Type B pancreatic cell (in vitro differentiated cells): ENCODE measurements around the gene ITFG1. TPM values are rescaled to one million over a fixed set of nuclear protein-coding genes. Genes with fewer than 3 reads are reported as not detected.
"Not testable (repeated sequence)": the region's sequence is repeated elsewhere in the genome, so short reads cannot be mapped to it uniquely, and the experiment has no call there.

Source experiments
- DNase-seq: peaks from one replicate; pipeline ENCODE4 v3.0.0; 2021; ENCODE audit warnings: mixed read lengths; ENCODE audit not compliant: unreplicated experiment; ENCODE audit errors: extremely low spot score
- H3K27ac Mint-ChIP-seq: 2 replicates; pipeline ENCODE4 v1.8.0; 2021; ENCODE audit warnings: mild to moderate bottlenecking, mixed read lengths
- H3K27me3 Mint-ChIP-seq: 2 replicates; pipeline ENCODE4 v1.8.0; 2021; ENCODE audit warnings: mixed read lengths
- H3K36me3 Mint-ChIP-seq: 2 replicates; pipeline ENCODE4 v1.8.0; 2021; ENCODE audit warnings: mixed read lengths
- H3K4me1 Mint-ChIP-seq: one replicate; pipeline ENCODE4 v1.8.0; 2021; ENCODE audit warnings: mixed read lengths; ENCODE audit not compliant: unreplicated experiment
- H3K4me3 Mint-ChIP-seq: 2 replicates; pipeline ENCODE4 v1.8.0; 2021; ENCODE audit warnings: mild to moderate bottlenecking, mixed read lengths
- H3K9me3 Mint-ChIP-seq: 2 replicates; pipeline ENCODE4 v1.8.0; 2021; ENCODE audit warnings: mixed read lengths
- total RNA-seq: library from RNA; stranded (reverse); gene quantifications from 2 replicates; pipeline ENCODE4 v1.2.1, GENCODE V29; 2021; ENCODE audit warnings: low replicate concordance
- TF ChIP-seq, protein P1 (sequence below): fragments of 200-600 bp; sonication (generic); conservative IDR thresholded peaks from 2 replicates; pipeline ENCODE4 v1.5.0; 2021; ENCODE audit warnings: antibody characterized with exemption, mild to moderate bottlenecking

ITFG1 gene
- total RNA-seq, 1 donor from 2014 or later, result 47.1 TPM

DNA sequence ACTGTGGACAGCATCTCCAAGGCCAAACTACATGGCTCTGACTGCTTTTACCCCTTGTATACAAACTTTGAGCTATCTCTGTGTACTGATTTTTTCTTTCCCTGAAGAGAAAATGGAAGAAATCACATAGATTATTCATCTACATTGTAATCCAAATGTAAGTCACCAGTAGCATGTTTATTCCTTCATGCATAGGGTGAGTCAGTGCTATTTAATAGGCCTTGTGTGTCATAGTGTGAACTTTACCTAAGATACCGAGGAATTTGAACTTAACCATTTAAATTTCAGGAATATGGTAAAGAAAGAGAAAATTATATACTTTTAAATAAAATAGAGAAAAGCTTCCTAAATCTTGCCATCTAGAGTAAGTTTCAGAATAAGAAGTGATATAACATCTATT is 16.8 kb upstream of the ITFG1 start:
- H3K9me3 Mint-ChIP-seq, result no peaks in the 10 kb centered on the region
- H3K36me3 Mint-ChIP-seq, result no peaks in the 10 kb centered on the region
- DNase-seq, result no peak
- TF ChIP-seq, protein P1, sequence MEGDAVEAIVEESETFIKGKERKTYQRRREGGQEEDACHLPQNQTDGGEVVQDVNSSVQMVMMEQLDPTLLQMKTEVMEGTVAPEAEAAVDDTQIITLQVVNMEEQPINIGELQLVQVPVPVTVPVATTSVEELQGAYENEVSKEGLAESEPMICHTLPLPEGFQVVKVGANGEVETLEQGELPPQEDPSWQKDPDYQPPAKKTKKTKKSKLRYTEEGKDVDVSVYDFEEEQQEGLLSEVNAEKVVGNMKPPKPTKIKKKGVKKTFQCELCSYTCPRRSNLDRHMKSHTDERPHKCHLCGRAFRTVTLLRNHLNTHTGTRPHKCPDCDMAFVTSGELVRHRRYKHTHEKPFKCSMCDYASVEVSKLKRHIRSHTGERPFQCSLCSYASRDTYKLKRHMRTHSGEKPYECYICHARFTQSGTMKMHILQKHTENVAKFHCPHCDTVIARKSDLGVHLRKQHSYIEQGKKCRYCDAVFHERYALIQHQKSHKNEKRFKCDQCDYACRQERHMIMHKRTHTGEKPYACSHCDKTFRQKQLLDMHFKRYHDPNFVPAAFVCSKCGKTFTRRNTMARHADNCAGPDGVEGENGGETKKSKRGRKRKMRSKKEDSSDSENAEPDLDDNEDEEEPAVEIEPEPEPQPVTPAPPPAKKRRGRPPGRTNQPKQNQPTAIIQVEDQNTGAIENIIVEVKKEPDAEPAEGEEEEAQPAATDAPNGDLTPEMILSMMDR, result no peak
- no peaks in the 10 kb centered on the region for H3K27me3 Mint-ChIP-seq
- no peaks in the 10 kb centered on the region for H3K4me1 Mint-ChIP-seq
- no peak overlapping the region for H3K4me3 Mint-ChIP-seq
- no peak overlapping the region for H3K27ac Mint-ChIP-seq

DNA sequence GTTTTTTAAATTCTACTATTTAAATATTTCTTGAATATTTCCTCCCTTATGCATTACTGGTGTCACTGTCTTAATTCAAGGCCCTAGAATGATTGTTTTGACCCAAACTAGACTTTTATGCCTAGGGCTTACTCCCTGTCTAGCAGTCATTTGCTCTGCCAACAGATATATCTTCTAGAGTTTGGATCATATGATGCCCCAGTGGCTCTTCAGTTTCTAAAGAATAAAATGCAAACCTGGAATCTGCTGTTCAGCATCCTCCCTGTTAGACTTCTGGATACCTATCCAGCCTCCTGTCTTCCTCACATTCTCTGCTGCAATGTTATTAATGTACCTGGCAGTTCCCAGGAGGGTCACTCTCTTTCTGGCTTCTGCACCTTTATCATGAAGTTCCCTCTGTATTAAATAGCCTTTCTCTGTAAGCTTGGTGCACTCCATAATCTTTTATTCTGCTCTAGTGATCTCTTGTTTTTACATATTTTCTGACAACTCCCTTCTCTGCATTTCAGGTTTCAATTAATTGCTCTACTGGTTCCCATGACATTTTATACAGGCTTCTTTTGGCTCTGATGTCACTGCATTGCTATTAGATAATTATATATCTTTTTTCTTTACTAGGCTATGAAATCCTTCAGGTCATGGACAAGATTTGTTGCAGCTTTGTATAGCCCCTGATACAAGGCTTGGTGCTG is 15.9 kb upstream of the ITFG1 start:
- no peak for DNase-seq
- H3K27me3 Mint-ChIP-seq, result no peaks in the 10 kb centered on the region
- H3K27ac Mint-ChIP-seq, result peak overlapping the region; percentile 67
- H3K36me3 Mint-ChIP-seq, result no peaks in the 10 kb centered on the region
- no peak overlapping the region for H3K4me3 Mint-ChIP-seq
- TF ChIP-seq, protein P1, result no peak
- no peaks in the 10 kb centered on the region for H3K4me1 Mint-ChIP-seq
- no peaks in the 10 kb centered on the region for H3K9me3 Mint-ChIP-seq

DNA sequence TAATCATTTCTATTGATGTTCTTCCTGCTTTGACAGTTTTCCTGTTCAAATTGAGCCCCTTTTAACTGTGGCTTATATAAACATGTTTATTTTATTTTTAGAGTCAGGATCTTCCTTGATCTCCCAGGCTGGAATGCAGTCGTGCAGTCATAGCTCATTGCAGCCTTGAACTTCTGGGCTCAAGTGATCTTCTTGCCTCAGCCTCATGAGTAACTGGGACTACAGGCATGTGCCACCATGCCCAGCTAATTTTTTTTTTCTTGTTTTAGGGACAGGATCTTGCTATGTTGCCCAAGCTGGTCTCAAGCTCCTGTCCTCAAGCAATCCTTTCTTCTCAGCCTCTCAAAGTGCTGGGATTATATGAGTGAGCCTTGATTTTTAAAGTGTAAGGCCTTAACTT is 14.9 kb upstream of the ITFG1 start:
- H3K4me1 Mint-ChIP-seq, result no peaks in the 10 kb centered on the region
- H3K9me3 Mint-ChIP-seq, result no peaks in the 10 kb centered on the region
- TF ChIP-seq, protein P1, result no peak
- no peak overlapping the region for H3K4me3 Mint-ChIP-seq
- peaks cover 5% of the 10 kb centered on the region for H3K36me3 Mint-ChIP-seq
- H3K27me3 Mint-ChIP-seq, result no peaks in the 10 kb centered on the region
- no peak for DNase-seq
- H3K27ac Mint-ChIP-seq, result no peak overlapping the region

DNA sequence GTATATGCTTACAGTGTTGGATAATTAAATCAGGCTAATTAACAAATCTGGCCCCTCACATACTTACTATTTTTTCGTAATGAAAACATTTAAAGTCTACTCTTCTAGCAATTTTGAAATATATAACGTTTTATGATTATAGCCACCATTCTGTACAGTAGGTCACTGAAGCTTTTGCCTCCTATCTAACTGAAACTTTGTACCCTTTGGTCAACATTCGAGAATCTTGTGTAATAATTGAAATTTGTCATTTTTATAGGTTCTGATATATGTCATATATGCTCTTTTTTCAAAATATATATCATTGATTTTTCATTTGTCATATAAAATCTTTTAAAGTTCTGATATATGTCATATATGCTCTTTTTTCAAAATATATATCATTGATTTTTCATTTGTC is 12.9 kb upstream of the ITFG1 start:
- DNase-seq, result no peak
- TF ChIP-seq, protein P1, result no peak
- no peaks in the 10 kb centered on the region for H3K27me3 Mint-ChIP-seq
- H3K4me3 Mint-ChIP-seq, result no peak overlapping the region
- peaks cover 7% of the 10 kb centered on the region for H3K4me1 Mint-ChIP-seq
- H3K27ac Mint-ChIP-seq, result no peak overlapping the region
- no peaks in the 10 kb centered on the region for H3K9me3 Mint-ChIP-seq
- H3K36me3 Mint-ChIP-seq, result peaks cover 10% of the 10 kb centered on the region

DNA sequence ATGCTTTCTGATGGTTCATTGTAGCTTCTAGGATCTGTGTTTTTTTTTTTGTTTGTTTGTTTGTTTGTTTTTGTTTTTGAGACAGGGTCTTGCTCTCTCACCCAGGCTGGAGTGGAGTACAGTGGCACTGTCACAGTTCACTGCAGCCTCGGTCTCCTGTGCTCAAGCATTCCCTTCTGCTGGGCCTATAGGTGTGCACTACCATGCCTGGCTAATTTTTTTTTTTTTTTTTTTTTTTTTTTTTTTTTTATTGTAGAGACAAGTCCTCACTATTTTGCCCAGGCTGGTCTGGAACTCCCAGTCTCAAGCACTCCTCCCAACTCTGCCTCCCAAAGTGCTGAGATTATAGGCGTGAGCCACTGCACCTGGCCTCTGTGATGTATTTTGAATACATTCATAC is 12.1 kb upstream of the ITFG1 start:
- not testable (repeated sequence) for DNase-seq

DNA sequence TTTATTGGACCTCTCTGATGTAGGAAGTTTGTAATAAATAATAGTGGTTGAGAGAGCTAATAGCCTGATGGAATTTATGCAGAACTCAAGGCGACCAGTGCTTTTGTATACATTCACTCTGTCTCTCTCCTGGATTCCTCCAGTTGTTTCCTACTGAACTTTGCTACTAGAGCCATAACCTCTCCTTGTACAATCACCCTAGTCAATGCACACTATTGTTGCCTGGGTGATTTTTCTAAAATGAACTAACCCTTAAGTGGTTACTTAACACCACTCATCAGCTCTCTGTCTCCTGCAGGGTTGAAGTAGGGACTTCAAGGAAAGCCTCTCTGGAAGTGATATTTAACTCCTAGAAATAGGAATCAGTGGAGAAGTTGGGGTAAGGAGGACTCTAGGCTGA is 9.9 kb upstream of the ITFG1 start:
- Mint-ChIP-seq H3K27ac (peak overlapping the region; percentile 37), H3K36me3 (peaks cover 10% of the 10 kb centered on the region)

More for the DNA sequence above, 12.1 kb upstream of the ITFG1 start:
- peaks cover 11% of the 10 kb centered on the region for H3K4me1 Mint-ChIP-seq
- H3K27me3 Mint-ChIP-seq, H3K4me3 Mint-ChIP-seq, H3K36me3 Mint-ChIP-seq, H3K27ac Mint-ChIP-seq, H3K9me3 Mint-ChIP-seq: not testable (repeated sequence)

More for the DNA sequence above, 9.9 kb upstream of the ITFG1 start:
- TF ChIP-seq, protein P1, result no peak
- no peaks in the 10 kb centered on the region for H3K27me3 Mint-ChIP-seq
- H3K4me3 Mint-ChIP-seq, result no peak overlapping the region
- H3K9me3 Mint-ChIP-seq, result no peaks in the 10 kb centered on the region
- H3K4me1 Mint-ChIP-seq, result peaks cover 24% of the 10 kb centered on the region
- no peak for DNase-seq
